WI38 (cell line): Measurements from ENCODE around the gene SSUH2.

ENCODE experiments used
- H3K4me3 ChIP-seq: 2 replicates; pipeline ENCODE4 v1.5.1; 2011; ENCODE audit warnings: low read depth, mild to moderate bottlenecking, control low read depth, low read length
- TF ChIP-seq, protein P1 (sequence below): IDR thresholded peaks from 2 replicates; pipeline ENCODE4 v1.5.1; 2012; ENCODE audit warnings: low read depth, mild to moderate bottlenecking, control low read depth, low read length

SSUH2 gene

DNA sequence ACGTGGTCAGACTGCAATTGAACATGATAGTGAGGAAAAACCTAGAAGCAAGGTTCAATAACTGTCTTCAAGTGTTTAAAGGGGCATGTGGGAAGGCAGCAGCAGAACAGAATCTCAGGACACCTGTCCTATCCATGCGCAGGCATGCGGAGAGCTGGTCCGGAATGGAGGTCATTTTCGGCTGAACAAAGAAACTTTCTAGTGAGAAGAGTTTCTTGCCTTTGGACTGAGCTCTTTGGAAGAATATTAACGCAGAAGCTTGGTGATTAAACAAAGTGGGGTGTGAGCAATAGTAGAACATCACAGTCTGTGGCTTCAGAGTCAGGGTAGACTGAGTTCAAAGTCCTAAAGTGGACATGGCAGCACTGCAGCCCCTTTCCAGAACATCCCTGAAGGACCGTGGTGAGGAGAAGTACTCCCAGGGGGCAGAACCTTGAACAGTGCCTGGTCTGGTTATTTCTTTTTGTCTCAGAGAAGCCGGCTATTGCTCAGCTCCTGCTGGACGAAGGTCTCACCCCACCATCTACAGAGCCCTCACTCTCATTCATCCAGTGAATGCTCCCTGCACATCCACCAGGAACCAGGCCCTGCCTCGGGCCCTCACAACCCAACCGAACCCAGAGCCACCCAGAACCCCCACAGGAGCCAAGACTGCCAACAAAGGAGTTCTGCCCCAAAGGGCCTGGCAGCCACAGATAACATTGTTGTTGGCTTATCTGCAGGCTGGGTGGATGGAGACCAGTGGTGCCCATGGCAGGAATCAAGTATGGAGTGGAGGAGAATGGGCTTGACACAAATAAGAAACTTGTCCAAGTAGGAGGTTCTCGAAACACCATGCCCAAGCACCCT, 2.8 kb upstream of the SSUH2 start:
- TF ChIP-seq, protein P1, sequence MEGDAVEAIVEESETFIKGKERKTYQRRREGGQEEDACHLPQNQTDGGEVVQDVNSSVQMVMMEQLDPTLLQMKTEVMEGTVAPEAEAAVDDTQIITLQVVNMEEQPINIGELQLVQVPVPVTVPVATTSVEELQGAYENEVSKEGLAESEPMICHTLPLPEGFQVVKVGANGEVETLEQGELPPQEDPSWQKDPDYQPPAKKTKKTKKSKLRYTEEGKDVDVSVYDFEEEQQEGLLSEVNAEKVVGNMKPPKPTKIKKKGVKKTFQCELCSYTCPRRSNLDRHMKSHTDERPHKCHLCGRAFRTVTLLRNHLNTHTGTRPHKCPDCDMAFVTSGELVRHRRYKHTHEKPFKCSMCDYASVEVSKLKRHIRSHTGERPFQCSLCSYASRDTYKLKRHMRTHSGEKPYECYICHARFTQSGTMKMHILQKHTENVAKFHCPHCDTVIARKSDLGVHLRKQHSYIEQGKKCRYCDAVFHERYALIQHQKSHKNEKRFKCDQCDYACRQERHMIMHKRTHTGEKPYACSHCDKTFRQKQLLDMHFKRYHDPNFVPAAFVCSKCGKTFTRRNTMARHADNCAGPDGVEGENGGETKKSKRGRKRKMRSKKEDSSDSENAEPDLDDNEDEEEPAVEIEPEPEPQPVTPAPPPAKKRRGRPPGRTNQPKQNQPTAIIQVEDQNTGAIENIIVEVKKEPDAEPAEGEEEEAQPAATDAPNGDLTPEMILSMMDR = no peak
- H3K4me3 ChIP-seq = no peak overlapping the region

GRCh38 chr3:8646313-8646938, 1.8 kb upstream of the SSUH2 start:
- TF ChIP-seq, protein P1 = no peak
- no peak overlapping the region for H3K4me3 ChIP-seq

DNA sequence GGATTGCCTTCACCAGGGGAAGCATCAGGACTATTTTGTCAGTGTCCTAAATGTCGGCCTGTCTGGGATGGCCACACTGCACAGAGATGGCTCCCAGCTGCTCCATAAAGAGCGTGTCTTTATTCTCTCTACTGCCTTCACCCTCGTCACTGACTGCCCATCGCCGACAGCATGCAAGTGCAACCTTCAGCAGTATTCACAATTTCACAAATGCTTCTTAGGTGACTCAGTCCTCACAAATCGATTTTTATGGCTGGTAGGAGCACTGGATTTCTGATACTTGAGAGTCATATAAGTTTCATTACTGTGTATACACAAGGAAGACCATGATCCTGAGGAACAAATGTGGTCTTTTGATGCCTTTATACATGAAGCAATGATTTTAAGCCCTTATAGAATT, 1.1 kb upstream of the SSUH2 start:
- H3K4me3 ChIP-seq = no peak overlapping the region
- TF ChIP-seq, protein P1 = no peak

GRCh38 chr3:8643693-8644365, 769 bp downstream of the SSUH2 start:
- TF ChIP-seq, protein P1 = no peak
- H3K4me3 ChIP-seq = no peak overlapping the region

GRCh38 chr3:8642001-8642400, 2.6 kb downstream of the SSUH2 start:
- TF ChIP-seq, protein P1 = no peak
- H3K4me3 ChIP-seq = no peak overlapping the region

GRCh38 chr3:8641472-8641871, 3.1 kb downstream of the SSUH2 start:
- TF ChIP-seq, protein P1 = no peak
- H3K4me3 ChIP-seq = no peak overlapping the region

- H3K4me3 ChIP-seq = no peak overlapping the region
- TF ChIP-seq, protein P1 = no peak
These were observed 4.4 kb downstream of the SSUH2 start for GRCh38 chr3:8640223-8640622.
